Tibial artery (tissue), 4 donors: Measurements from ENCODE around the gene TBC1D4.

Source experiments
- DNase-seq, 2 donors: peaks; one replicate each; pipeline ENCODE4 v3.0.0-alpha.2; 2019
- H3K27ac ChIP-seq, 2 donors: fragments of 200-600 bp; sonication (generic) in 1 of 2; 1 replicate in 1 of 2; 2 replicates in 1 of 2; pipeline ENCODE4 v1.5.1; 2018 to 2019; ENCODE audit warnings: mild to moderate bottlenecking in 1 of 2
- H3K27me3 ChIP-seq, 2 donors: fragments of 200-600 bp; sonication (generic) in 1 of 2; one replicate each; pipeline versions ENCODE4 v1.5.1 to v1.6.0; 2016 to 2019
- H3K36me3 ChIP-seq, 3 donors: fragments of 200-600 bp; sonication (generic) in 2 of 3; one replicate each; pipeline ENCODE4 v1.5.1; 2016 to 2019; ENCODE audit warnings: mild to moderate bottlenecking in 2 of 3
- H3K4me1 ChIP-seq, 4 donors: fragments of 200-600 bp; sonication (generic) in 2 of 4; 1 replicate in 3 of 4; 2 replicates in 1 of 4; pipeline ENCODE4 v1.5.1; 2016 to 2019
- H3K4me3 ChIP-seq, 2 donors: fragments of 200-600 bp; sonication (generic) in 1 of 2; 1 replicate in 1 of 2; 2 replicates in 1 of 2; pipeline ENCODE4 v1.5.1; 2018 to 2019; ENCODE audit warnings: mild to moderate bottlenecking in 2 of 2
- H3K9me3 ChIP-seq, 3 donors: fragments of 200-600 bp; sonication (generic) in 1 of 3; one replicate each; pipeline ENCODE4 v1.5.1; 2016 to 2019
- CTCF ChIP-seq, 2 experiments: fragments of 200-600 bp in 1 of 2; fragments of 450-650 bp in 1 of 2; IDR thresholded peaks; one replicate each; pipeline ENCODE4 v1.5.1; 2017 to 2019; ENCODE audit warnings: antibody characterized with exemption in 2 of 2, mild to moderate bottlenecking in 1 of 2, moderate library complexity in 1 of 2
- intact Hi-C: fragments of 100-400 bp; cut with DNase I; formaldehyde crosslinking; loops from one replicate; pipeline ENCODE4 v1.15.0; 2023; ENCODE audit warnings: low total_unique reads

The TBC1D4 gene

GRCh38 chr13:75363371-75363770 lies 118.6 kb downstream of the TBC1D4 start:
- intact Hi-C loops: loop anchor here (10.0 kb wide), 1 partner anchor 271 kb away; the partner anchor contains the start of gene LMO7
- no peak for TF ChIP-seq CTCF (IDR thresholded peaks at IDR 0.05)
- DNase-seq: no peak

DNA sequence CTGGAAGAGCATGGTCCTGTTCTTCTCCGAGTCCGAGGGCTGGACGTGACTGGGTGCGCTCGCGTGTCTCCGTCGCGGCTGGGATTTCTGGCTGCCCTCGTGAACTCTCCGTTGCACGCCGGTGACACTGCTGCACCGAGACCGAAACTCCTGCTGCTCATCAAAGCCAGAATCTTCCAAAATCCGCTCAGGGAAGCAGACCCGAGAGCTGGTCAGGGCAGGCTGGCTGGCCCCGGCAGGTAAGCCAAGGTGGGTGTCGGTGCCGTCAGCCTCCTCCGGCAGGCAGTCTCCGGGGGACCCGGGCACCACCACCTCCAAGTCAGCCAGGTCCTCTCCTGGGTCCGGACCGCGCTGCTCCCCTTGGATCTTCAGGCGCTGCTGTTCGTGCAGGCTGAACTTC lies 119.9 kb downstream of the TBC1D4 start:
- TF ChIP-seq CTCF (IDR thresholded peaks at IDR 0.05): no peak
- Histone ChIP-seq H3K27ac (no peak overlapping the region), H3K9me3 (no peaks in the 10 kb centered on the region), H3K36me3 (peaks cover 0 to 7% (median 0%) of the 10 kb centered on the region in 3 donors), H3K27me3 (no peaks in the 10 kb centered on the region), H3K4me3 (no peak overlapping the region), H3K4me1 (peaks cover 0 to 18% (median 1%) of the 10 kb centered on the region in 4 donors)
- no peak for DNase-seq
- intact Hi-C loops: loop anchor here (10.0 kb wide), 1 partner anchor 273 kb away; the partner anchor contains the start of gene LMO7

More at GRCh38 chr13:75363371-75363770, 118.6 kb downstream of the TBC1D4 start:
- Histone ChIP-seq H3K9me3 (no peaks in the 10 kb centered on the region), H3K4me1 (peaks cover 0 to 31% (median 6%) of the 10 kb centered on the region in 4 donors), H3K27me3 (no peaks in the 10 kb centered on the region), H3K36me3 (peaks cover 0 to 7% (median 0%) of the 10 kb centered on the region in 3 donors), H3K27ac (no peak overlapping the region), H3K4me3 (no peak overlapping the region)

- no peak overlapping the region for H3K4me3 ChIP-seq
- intact Hi-C loops: loop anchor here (10.0 kb wide), 1 partner anchor 275 kb away; the partner anchor contains the start of gene LMO7
- no peak for TF ChIP-seq CTCF (IDR thresholded peaks at IDR 0.05)
- no peak overlapping the region for H3K27ac ChIP-seq
- H3K27me3 ChIP-seq: no peaks in the 10 kb centered on the region
- peaks cover 0 to 3% (median 0%) of the 10 kb centered on the region in 4 donors for H3K4me1 ChIP-seq
- no peak for DNase-seq
- H3K36me3 ChIP-seq: peaks cover 0 to 7% (median 0%) of the 10 kb centered on the region in 3 donors
- H3K9me3 ChIP-seq: no peaks in the 10 kb centered on the region
Observed at GRCh38 chr13:75360170-75360569, 121.8 kb downstream of the TBC1D4 start.

- H3K4me3 ChIP-seq: no peak overlapping the region
- intact Hi-C loops: no loop called here
- DNase-seq: no peak
- peaks cover 0 to 7% (median 0%) of the 10 kb centered on the region in 3 donors for H3K36me3 ChIP-seq
- H3K4me1 ChIP-seq: peaks cover 0 to 3% (median 0%) of the 10 kb centered on the region in 4 donors
- no peaks in the 10 kb centered on the region for H3K9me3 ChIP-seq
- no peak for TF ChIP-seq CTCF (IDR thresholded peaks at IDR 0.05)
- H3K27ac ChIP-seq: no peak overlapping the region
- H3K27me3 ChIP-seq: no peaks in the 10 kb centered on the region
Observed at GRCh38 chr13:75359266-75359665, 122.7 kb downstream of the TBC1D4 start.

DNA sequence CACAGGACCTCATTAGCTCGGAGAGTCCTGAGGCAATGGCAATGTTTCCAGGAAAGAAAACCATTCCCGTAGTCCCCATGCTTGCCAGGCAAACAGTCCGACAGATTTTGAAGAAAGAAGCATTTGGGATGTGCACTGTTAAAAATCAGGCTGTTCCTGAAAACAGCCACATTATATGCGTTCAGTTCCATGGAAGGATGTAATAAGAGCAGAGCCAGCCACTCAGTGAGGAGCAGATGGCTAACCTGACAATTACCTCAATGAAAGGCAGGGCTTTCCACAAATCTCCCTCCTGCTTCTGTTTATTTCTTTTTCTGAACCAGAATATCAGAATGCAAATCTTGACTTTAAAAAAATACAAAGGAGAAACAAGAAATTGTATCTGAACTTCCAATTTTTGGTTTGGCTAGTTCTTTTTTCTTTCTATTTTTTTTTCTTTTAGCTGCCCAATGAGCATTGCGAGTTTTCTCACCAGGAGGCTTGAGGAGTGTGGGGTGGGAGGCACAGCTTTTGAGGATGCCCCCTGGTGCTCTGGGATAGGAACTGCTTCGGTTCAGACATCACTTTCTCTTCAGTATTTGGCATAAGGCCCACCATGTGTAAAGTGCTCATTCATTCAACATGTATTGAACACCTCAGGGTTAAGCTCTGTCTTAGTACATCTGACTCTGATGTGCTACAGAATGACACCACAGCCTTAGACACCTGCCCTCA lies 124.2 kb downstream of the TBC1D4 start:
- H3K4me1 ChIP-seq: peaks cover 0 to 3% (median 0%) of the 10 kb centered on the region in 4 donors
- peaks cover 0 to 7% (median 0%) of the 10 kb centered on the region in 3 donors for H3K36me3 ChIP-seq
- TF ChIP-seq CTCF (IDR thresholded peaks at IDR 0.05): peak in 1 of 2 experiments; percentile 29
- H3K27ac ChIP-seq: no peak overlapping the region
- H3K4me3 ChIP-seq: no peak overlapping the region
- H3K9me3 ChIP-seq: no peaks in the 10 kb centered on the region
- no peaks in the 10 kb centered on the region for H3K27me3 ChIP-seq
- DNase-seq: no peak
- intact Hi-C loops: no loop called here
